Activated T-cell treated with anti-CD3 and anti-CD28 coated beads, Interleukin-2, amount 50 U/mL, for 1 hour (primary cell): ENCODE measurements around the gene CYP4X1.
"Not testable (repeated sequence)": the region's sequence is repeated elsewhere in the genome, so short reads cannot be mapped to it uniquely, and the experiment has no call there.

Source experiments
- DNase-seq: peaks from one replicate; pipeline ENCODE4 v3.0.0-alpha.2; 2020

The CYP4X1 gene, protein sequence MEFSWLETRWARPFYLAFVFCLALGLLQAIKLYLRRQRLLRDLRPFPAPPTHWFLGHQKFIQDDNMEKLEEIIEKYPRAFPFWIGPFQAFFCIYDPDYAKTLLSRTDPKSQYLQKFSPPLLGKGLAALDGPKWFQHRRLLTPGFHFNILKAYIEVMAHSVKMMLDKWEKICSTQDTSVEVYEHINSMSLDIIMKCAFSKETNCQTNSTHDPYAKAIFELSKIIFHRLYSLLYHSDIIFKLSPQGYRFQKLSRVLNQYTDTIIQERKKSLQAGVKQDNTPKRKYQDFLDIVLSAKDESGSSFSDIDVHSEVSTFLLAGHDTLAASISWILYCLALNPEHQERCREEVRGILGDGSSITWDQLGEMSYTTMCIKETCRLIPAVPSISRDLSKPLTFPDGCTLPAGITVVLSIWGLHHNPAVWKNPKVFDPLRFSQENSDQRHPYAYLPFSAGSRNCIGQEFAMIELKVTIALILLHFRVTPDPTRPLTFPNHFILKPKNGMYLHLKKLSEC

GRCh38 chr1:47023268-47024140 is at the start of gene CYP4X1:
Gene CYP4X1, plus strand, starts transcription at chr1:47023669. Its CDS starts 149 bp downstream, at chr1:47023818.
- no peak for DNase-seq

DNA sequence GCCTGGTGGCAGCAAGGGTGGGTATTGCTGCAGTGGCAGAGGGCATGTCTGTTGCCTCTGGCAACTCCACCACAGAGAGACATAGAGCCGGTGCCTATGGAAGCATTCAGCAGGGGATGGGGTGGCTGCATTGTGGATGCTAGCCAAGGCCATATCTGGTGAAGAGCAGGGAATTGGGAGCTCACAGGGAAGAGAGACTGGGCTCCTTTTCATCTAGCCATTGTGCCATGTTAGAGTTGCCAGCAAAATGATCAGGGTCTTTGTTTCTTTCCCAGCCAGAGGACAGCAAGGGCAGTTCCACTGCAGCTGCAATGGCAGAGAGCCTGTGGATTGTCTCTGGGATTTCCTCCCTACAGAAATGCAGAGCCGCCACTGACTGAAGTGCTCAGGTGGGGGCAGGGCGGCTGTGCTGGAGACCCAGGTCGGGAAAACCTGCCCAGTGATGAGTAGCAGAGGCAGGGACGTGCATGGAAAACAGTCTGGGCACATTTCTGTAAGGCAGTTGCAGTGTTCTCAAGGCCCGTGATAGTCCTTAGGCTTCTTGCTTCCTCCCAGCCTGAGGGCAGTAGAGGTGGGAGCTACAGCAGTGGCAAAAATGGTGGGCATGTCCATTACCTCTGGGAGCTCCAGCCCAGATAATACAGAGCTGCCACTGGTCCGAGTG is 40.2 kb upstream of the CYP4X1 start:
- no peak for DNase-seq

DNA sequence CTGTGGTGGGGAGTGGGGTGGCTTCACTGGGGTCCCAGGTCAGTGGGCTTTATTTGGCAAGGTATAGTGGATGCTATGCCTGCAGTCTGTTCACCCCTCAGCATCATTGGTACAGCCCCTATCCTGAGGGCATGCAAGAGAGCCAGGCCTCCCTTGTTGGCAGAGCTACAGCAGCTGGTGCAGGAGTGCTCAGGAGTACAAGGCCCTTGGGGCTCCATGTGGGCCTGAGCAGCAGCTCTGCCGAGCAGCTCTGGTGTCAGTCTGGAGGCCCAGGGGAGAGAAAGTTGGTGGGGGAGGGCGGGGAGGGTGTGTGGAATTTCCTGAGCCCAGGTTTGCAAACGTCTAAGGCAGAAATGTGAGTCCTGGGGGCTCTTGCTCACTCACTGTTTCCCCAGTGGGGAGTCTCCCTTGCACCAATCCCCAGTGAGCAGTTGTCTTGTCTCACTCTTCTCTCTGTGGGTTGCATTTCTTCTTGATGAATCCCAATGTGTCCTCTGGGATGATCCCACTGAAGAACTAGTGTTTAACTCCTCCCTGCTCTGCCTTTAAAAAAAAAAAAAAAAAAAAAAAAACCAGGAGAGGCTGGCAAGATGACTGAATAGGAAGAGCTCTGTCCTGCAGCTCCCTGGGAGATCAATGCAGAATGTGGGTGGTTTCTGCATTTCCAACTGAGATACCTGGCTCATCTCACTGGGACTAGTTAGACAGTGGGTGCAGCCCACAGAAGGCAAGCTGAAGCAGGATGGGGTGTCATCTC is 39.5 kb upstream of the CYP4X1 start:
- DNase-seq: no peak

- not testable (repeated sequence) for DNase-seq
These were observed 32.9 kb upstream of the CYP4X1 start for GRCh38 chr1:46990541-46990940.

GRCh38 chr1:46991083-46991923 is 32.2 kb upstream of the CYP4X1 start:
- no peak for DNase-seq

GRCh38 chr1:46996659-46997281 is 26.7 kb upstream of the CYP4X1 start:
- no peak for DNase-seq

- DNase-seq: no peak
These were observed 21.3 kb upstream of the CYP4X1 start for GRCh38 chr1:47002211-47002610.

DNA sequence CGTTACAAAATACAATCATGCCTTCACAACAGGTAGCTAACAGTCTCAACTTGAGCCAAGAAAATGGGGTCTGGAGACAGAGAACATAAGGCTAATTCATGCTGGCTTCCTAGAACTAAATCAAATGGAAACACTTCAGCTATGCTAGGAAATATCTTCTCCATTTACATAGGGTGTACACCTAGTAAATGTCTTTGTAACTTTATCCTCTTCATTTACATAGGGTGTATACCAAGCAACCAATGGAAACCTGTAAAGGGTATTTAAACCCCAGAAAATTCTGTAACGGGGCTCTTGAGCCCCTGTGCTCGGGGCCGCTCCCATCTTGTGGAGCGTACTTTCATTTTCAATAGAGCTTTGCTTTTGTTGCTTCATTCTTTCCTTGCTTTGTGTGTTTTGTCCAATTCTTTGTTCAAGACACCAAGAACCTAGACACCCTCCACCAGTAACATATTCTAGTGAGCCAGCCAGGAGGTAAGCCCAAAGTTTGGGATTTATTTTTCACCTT is 19.5 kb upstream of the CYP4X1 start:
- no peak for DNase-seq

- DNase-seq: not testable (repeated sequence)
These were observed 17.0 kb upstream of the CYP4X1 start for GRCh38 chr1:47006437-47006836.

GRCh38 chr1:47013293-47013692 is 10.2 kb upstream of the CYP4X1 start:
- no peak for DNase-seq

DNA sequence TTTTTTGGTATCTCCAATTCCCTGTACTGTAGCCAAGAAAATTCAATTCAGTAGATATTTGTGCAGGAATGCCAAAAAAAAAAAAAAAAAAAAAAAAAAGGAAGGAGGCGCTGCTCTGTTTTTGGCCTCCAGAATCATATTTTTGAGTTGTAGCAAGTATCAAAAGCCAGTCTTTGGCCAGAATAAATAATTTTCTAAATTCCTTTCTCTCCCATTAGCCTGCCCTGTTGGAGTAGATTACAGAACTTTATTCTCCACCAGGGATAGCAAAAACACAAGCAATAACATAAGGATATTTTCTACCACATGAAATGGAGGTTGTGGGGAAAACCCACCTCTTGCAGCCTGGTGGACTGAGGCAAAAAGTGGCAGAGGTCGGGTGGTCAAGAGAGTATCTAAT is 2.4 kb upstream of the CYP4X1 start:
- no peak for DNase-seq

DNA sequence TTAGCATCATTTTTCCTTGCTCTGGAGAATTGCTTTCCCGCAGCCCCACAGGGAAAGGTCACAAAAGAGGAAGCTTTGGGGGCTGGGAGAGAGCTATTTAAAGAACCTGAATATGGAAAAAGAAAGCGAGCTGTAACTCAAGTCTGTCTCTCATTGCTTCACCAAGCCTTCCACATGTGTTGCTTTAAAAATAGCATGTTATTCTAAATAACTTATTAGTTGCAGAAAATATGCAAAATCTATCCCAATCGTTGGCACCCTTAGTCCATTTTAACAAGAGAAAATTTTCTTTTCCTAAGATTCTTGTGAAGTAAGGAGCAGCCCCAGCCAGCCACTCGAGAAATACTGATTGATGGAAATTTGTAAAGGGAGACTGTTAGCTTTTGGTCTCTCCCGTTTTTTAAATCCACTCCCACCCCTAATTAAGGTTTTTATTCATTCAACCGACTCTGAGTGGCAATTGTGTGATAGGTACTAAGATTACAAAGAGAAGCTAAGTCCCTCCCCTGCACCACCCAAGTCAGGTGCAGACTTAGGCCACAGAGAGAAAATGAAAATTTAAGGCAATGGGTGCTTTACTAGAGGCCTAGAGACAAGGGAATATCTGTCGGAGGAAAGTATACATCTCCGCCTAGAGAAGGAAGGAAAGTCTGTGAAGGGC is 802 bp downstream of the CYP4X1 start:
- no peak for DNase-seq

- DNase-seq: no peak
These were observed 6.8 kb downstream of the CYP4X1 start for GRCh38 chr1:47030170-47030805.

DNA sequence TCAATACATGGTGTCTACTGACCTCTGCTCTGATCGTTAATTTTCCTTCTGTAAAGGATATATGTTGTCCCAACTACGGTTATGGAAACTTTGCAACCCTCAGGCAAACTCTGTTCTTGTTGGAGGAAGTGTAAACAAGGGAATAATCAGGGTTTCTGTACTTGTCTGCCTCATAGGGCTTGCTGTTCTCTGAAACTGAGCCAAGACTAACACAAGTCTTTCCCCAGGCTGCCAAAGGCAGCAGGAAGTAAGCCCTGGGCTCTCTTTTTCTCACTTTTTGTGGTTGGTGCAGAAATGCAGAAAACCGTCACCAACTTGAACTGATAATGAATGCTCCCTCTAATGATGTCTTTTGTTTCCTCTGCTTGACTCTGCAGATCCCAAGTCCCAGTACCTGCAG is 7.6 kb downstream of the CYP4X1 start:
- DNase-seq: no peak

DNA sequence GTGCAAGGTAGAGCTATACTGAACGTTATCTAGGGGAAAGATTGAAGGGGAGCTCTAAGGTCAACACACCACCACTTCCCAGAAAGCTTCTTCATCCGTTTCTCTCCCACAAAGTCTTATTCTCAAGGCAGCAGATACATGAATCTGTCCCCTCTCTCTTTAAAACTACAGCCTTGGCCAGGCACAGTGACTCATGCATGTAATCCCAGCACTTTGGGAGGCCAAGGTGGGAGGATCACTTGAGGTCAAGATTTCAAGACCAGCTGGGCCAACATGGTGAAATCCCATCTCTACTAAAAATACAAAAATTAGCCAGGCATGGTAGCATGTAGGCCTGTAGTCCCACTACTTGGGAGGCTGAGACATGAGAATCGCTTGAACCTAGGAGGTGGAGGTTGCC is 8.1 kb downstream of the CYP4X1 start:
- DNase-seq: no peak

DNA sequence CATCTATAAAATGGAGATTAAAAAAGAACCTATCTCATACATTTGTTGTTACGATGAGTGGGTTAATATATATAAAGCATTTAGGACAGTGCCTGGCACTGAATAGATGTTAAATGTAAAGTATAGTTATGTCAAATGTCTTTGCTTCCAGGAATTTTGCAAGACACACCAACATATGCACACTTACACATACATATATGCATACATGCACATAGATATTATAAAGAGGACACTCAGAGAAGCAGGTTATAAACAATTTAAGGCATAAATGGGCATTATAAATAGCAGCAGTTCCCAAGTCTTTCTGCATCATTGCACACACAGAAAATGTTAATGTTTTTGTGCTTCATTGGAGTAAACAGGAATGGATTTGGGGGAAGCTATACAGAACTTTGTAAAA is 13.3 kb downstream of the CYP4X1 start:
- no peak for DNase-seq

DNA sequence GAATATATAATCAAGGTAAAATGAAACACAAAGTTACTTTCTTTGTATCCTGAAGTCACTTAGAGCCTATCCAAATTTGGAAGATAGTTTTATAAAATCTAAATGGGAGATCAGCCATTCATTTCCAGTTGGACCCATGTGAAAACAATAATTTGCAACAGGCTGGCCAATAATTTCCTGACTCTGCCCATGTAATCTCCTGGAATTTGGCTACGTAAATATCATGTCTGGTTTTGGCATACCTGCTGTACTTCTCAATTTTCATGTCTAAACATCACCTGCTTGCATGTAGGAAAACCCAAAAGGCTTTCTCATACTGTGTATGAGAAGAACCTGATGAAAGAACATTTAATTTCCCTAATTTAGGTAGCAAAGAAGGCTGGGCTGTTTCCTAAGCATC is 35.9 kb downstream of the CYP4X1 start:
- DNase-seq: no peak

- DNase-seq: no peak
These were observed 43.7 kb downstream of the CYP4X1 start, which contains the start of gene CYP4Z1 for GRCh38 chr1:47067097-47067594. Gene CYP4Z1, plus strand, starts transcription at chr1:47067231. Its CDS starts 260 bp downstream, at chr1:47067491.

DNA sequence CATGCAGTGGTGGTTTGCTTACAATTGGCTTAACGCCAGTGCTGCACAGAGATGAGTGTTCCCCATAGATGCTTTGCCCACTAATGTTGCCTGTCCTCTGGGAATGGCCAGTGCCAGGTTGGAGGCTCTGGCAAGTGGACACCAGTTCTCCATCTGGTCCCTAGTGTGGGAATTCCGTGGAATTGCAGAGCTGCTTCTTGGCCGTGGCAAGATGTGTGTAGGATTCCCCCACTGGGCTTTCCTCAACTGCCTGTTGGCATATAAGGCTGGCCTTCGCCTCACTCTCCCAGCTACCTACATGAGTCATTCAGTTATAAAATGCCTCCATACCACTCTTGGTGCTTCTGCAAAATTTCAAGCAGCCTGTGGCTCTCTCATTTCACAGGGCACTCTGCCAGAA is 45.6 kb downstream of the CYP4X1 start:
- DNase-seq: not testable (repeated sequence)
